GM21423 (cell line): ENCODE data around the gene PRKCD.

Experiments used
- ATAC-seq: cut with Tn5 transposase; IDR thresholded peaks from one replicate; pipeline ENCODE4 v1.9.1; 2021; ENCODE audit warnings: mild to moderate bottlenecking, moderate library complexity; ENCODE audit not compliant: unreplicated experiment

PRKCD gene

GRCh38 chr3:53213276-53213675 lies 52.3 kb downstream of the PRKCD start:
- no peak for ATAC-seq

- ATAC-seq = no peak
Observed at GRCh38 chr3:53215816-53216215, 54.8 kb downstream of the PRKCD start.

- no peak for ATAC-seq
Observed at GRCh38 chr3:53216723-53217122, 55.7 kb downstream of the PRKCD start.

- no peak for ATAC-seq
Observed at GRCh38 chr3:53217175-53217574, 56.2 kb downstream of the PRKCD start.

GRCh38 chr3:53218131-53218530 lies 57.1 kb downstream of the PRKCD start:
- no peak for ATAC-seq

- peak; percentile 86 for ATAC-seq
Observed at GRCh38 chr3:53219895-53220483, 59.0 kb downstream of the PRKCD start.

- no peak for ATAC-seq
Observed at GRCh38 chr3:53221345-53221744, 60.3 kb downstream of the PRKCD start.

GRCh38 chr3:53221827-53222182 lies 60.8 kb downstream of the PRKCD start:
- no peak for ATAC-seq

- ATAC-seq = no peak
Observed at GRCh38 chr3:53222183-53222901, 61.3 kb downstream of the PRKCD start.

- ATAC-seq = no peak
Observed at GRCh38 chr3:53223025-53223424, 62.0 kb downstream of the PRKCD start.

- no peak for ATAC-seq
Observed at GRCh38 chr3:53223541-53223966, 62.5 kb downstream of the PRKCD start.

- no peak for ATAC-seq
Observed at GRCh38 chr3:53224026-53224425, 63.0 kb downstream of the PRKCD start.

GRCh38 chr3:53224536-53224935 lies 63.5 kb downstream of the PRKCD start:
- ATAC-seq = no peak

GRCh38 chr3:53225181-53225580 lies 64.2 kb downstream of the PRKCD start:
- no peak for ATAC-seq

GRCh38 chr3:53225651-53226050 lies 64.6 kb downstream of the PRKCD start:
- no peak for ATAC-seq

GRCh38 chr3:53226142-53226840 lies 65.3 kb downstream of the PRKCD start:
- no peak for ATAC-seq

- no peak for ATAC-seq
Observed at GRCh38 chr3:53226841-53227407, 65.9 kb downstream of the PRKCD start.

- no peak for ATAC-seq
Observed at GRCh38 chr3:53227993-53228885, 67.2 kb downstream of the PRKCD start.

- ATAC-seq = no peak
Observed at GRCh38 chr3:53229171-53229570, 68.2 kb downstream of the PRKCD start.

- ATAC-seq = no peak
Observed at GRCh38 chr3:53229606-53230005, 68.6 kb downstream of the PRKCD start.
